SK-N-SH (cell line): ENCODE measurements around the gene TBL2. TPM values are rescaled to one million over a fixed set of nuclear protein-coding genes. Genes with fewer than 3 reads are reported as not detected.
A peak's percentile ranks its signal among the peaks of the same experiment; 100 is the strongest.

Source experiments
- CTCF ChIA-PET: fragments of 300-600, 350-600 bp; formaldehyde crosslinking; extraction: SDS; loops from one replicate; lab custom pipeline; 2021; lab: Yijun Ruan, JAX
- POLR2A ChIA-PET: fragments of 350-600 bp; sonication (Branson Sonifier 250); formaldehyde crosslinking; extraction: SDS; loops from one replicate; lab custom pipeline; 2020; ENCODE audit warnings: antibody characterized with exemption, inconsistent platforms; lab: Yijun Ruan, JAX
- DNase-seq: peaks from one replicate; pipeline ENCODE4 v3.0.0; 2012
- H2AFZ ChIP-seq: fragments of 200-600 bp; sonication (generic); 2 replicates; pipeline ENCODE4 v1.8.1; 2016; ENCODE audit warnings: antibody characterized with exemption, mild to moderate bottlenecking, low read depth
- H3F3A ChIP-seq: fragments of 200-600 bp; sonication (generic); replicated peaks from 2 replicates; pipeline ENCODE3; 2016; ENCODE audit warnings: antibody characterized with exemption, mild to moderate bottlenecking; ENCODE audit not compliant: insufficient read depth
- H3K27ac ChIP-seq, 2 experiments: fragments of 200-500 bp in 1 of 2; fragments of 200-600 bp in 1 of 2; sonication (Bioruptor generic) in 1 of 2; sonication (generic), shearing (Covaris generic) in 1 of 2; 2 replicates each; pipeline versions ENCODE4 v1.5.1 to v1.6.1; 2014 to 2016; ENCODE audit warnings: low read depth in 2 of 2, inconsistent platforms in 1 of 2, low read length in 1 of 2, mild to moderate bottlenecking in 1 of 2, mixed read lengths in 1 of 2
- H3K27me3 ChIP-seq: fragments of 200-600 bp; sonication (generic), shearing (Covaris generic); 2 replicates; pipeline ENCODE4 v1.6.1; 2016; ENCODE audit warnings: mixed run types; ENCODE audit not compliant: insufficient read depth
- H3K36me3 ChIP-seq, 2 experiments: fragments of 200-500 bp in 1 of 2; fragments of 200-600 bp in 1 of 2; sonication (Bioruptor generic) in 1 of 2; sonication (generic) in 1 of 2; replicated peaks in 1 of 2; 2 replicates each; pipeline versions ENCODE3 to v1.5.1; 2014 to 2016; ENCODE audit warnings: low read length in 1 of 2, mild to moderate bottlenecking in 1 of 2; ENCODE audit not compliant: insufficient read depth in 2 of 2, control insufficient read depth in 1 of 2
- H3K4me1 ChIP-seq, 2 experiments: fragments of 200-500 bp in 1 of 2; fragments of 200-600 bp in 1 of 2; sonication (Bioruptor generic) in 1 of 2; sonication (generic), shearing (Covaris generic) in 1 of 2; 2 replicates each; pipeline versions ENCODE4 v1.5.1 to v1.6.1; 2014 to 2016; ENCODE audit warnings: low read depth in 1 of 2, low read length in 1 of 2, mixed run types in 1 of 2; ENCODE audit not compliant: insufficient read depth in 2 of 2, control insufficient read depth in 1 of 2
- H3K4me2 ChIP-seq: fragments of 200-600 bp; sonication (generic), shearing (Covaris generic); 2 replicates; pipeline ENCODE4 v1.6.1; 2017; ENCODE audit warnings: mixed run types
- H3K4me3 ChIP-seq, 2 experiments: fragments of 200-500 bp in 1 of 2; fragments of 200-600 bp in 1 of 2; sonication (Bioruptor generic) in 1 of 2; sonication (generic), shearing (Covaris generic) in 1 of 2; 2 replicates each; pipeline versions ENCODE4 v1.5.1 to v1.8.1; 2014 to 2016; ENCODE audit warnings: low read depth in 2 of 2, inconsistent platforms in 1 of 2, low read length in 1 of 2, mild to moderate bottlenecking in 1 of 2, mixed read lengths in 1 of 2, moderate library complexity in 1 of 2
- H3K79me2 ChIP-seq: fragments of 200-600 bp; sonication (generic); 2 replicates; pipeline ENCODE4 v1.8.1; 2017; ENCODE audit warnings: mild to moderate bottlenecking; ENCODE audit not compliant: insufficient read depth
- H3K9ac ChIP-seq: fragments of 200-600 bp; sonication (generic); 2 replicates; pipeline ENCODE4 v1.6.1; 2017; ENCODE audit warnings: mixed run types
- H3K9me2 ChIP-seq: fragments of 200-600 bp; sonication (generic); 2 replicates; pipeline ENCODE4 v1.6.1; 2017; ENCODE audit warnings: mixed run types
- H3K9me3 ChIP-seq: fragments of 200-600 bp; sonication (generic); 2 replicates; pipeline ENCODE4 v1.6.1; 2017; ENCODE audit warnings: mixed run types, mild to moderate bottlenecking, moderate library complexity
- H4K20me1 ChIP-seq: fragments of 200-600 bp; sonication (generic); 2 replicates; pipeline ENCODE4 v1.6.1; 2017; ENCODE audit warnings: mild to moderate bottlenecking, mixed run types; ENCODE audit not compliant: insufficient read depth
- CHD2 ChIP-seq: fragments of 150-350 bp; IDR thresholded peaks from 2 replicates; pipeline ENCODE4 v1.6.1; 2018; ENCODE audit warnings: low read length; ENCODE audit not compliant: partially characterized antibody
- EZH2phosphoT487 ChIP-seq: fragments of 200-600 bp; sonication (generic); IDR thresholded peaks from 2 replicates; pipeline ENCODE4 v1.6.1; 2017; ENCODE audit warnings: low read depth, mixed run types, mild to moderate bottlenecking, antibody characterized with exemption, moderate library complexity, borderline replicate concordance
- FOSL2 ChIP-seq: IDR thresholded peaks from 2 replicates; pipeline ENCODE4 v1.4.0; 2012; ENCODE audit warnings: low read depth, mild to moderate bottlenecking, moderate library complexity, borderline replicate concordance
- FOXJ3 ChIP-seq: sonication (generic); formaldehyde crosslinking; IDR thresholded peaks from 2 replicates; pipeline ENCODE4 v1.5.1; 2020; ENCODE audit warnings: mild to moderate bottlenecking, missing genetic modification reagents
- FOXM1 ChIP-seq: IDR thresholded peaks from 2 replicates; pipeline ENCODE4 v1.4.0; 2012; ENCODE audit warnings: low read depth, mild to moderate bottlenecking
- GABPA ChIP-seq: IDR thresholded peaks from 2 replicates; pipeline ENCODE4 v1.4.0; 2012; ENCODE audit warnings: low read depth, mild to moderate bottlenecking
- GATA2 ChIP-seq: sonication (generic); formaldehyde crosslinking; IDR thresholded peaks from 2 replicates; pipeline ENCODE4 v1.5.0; 2020; ENCODE audit warnings: mild to moderate bottlenecking, missing genetic modification reagents
- JUND ChIP-seq: IDR thresholded peaks from 2 replicates; pipeline ENCODE4 v1.4.0; 2012
- MEF2A ChIP-seq: IDR thresholded peaks from 2 replicates; pipeline ENCODE4 v1.4.0; 2012; ENCODE audit warnings: low read depth, borderline replicate concordance
- NRF1 ChIP-seq: IDR thresholded peaks from 2 replicates; pipeline ENCODE4 v1.6.1; 2012; ENCODE audit warnings: low read depth, mild to moderate bottlenecking, low read length
- POLR2AphosphoS5 ChIP-seq: IDR thresholded peaks from 2 replicates; pipeline ENCODE4 v1.6.1; 2012; ENCODE audit warnings: low read depth, low read length
- RCOR1 ChIP-seq: fragments of 150-350 bp; IDR thresholded peaks from 2 replicates; pipeline ENCODE4 v1.6.1; 2017; ENCODE audit warnings: antibody characterized with exemption, low read length
- RFX5 ChIP-seq: IDR thresholded peaks from 2 replicates; pipeline ENCODE4 v1.6.1; 2012; ENCODE audit warnings: mild to moderate bottlenecking, improper control_type of control experiment, low read length
- TCF12 ChIP-seq: IDR thresholded peaks from 2 replicates; pipeline ENCODE4 v1.4.0; 2012
- TEAD4 ChIP-seq: IDR thresholded peaks from 2 replicates; pipeline ENCODE4 v1.4.0; 2012; ENCODE audit warnings: mild to moderate bottlenecking, borderline replicate concordance; ENCODE audit not compliant: insufficient read depth
- WGBS: methylation state at CpG from one replicate; pipeline ENCODE4 v1.1.6; 2017; ENCODE audit warnings: low lambda C conversion rate; 5-methylcytosine and 5-hydroxymethylcytosine counted together
- polyA plus RNA-seq, 3 experiments: library from polyadenylated mRNA; depleted of rRNA; stranded (reverse); fragments of >200 nt; gene quantifications; 2 replicates each; pipeline ENCODE4 v1.2.3, GENCODE V29; 2012
- TF ChIP-seq, protein P1 (sequence below): fragments of 150-350 bp; IDR thresholded peaks from 2 replicates; pipeline ENCODE4 v1.6.1; 2016; ENCODE audit warnings: mild to moderate bottlenecking, low read depth, low read length
- TF ChIP-seq, protein P2 (sequence below): IDR thresholded peaks from 2 replicates; pipeline ENCODE4 v1.4.0; 2012; ENCODE audit warnings: low read depth
- TF ChIP-seq, protein P3 (sequence below): fragments of 200-600 bp; sonication (generic); IDR thresholded peaks from 2 replicates; pipeline ENCODE4 v1.6.1; 2017; ENCODE audit warnings: antibody characterized with exemption, mild to moderate bottlenecking, moderate library complexity

Gene TBL2
- polyA plus RNA-seq, 1 of the 3 experiments (the other 2 are of a cell fraction), result 63.6 TPM

- TF ChIP-seq RFX5 (0 out of 2 replicates have a peak, but pooled peaks have one; percentile 37), POLR2AphosphoS5 (peak; percentile 98), JUND (no peak), FOSL2 (no peak), FOXM1 (no peak), TCF12 (no peak), NRF1 (peak; percentile 66), MEF2A (no peak), RCOR1 (no peak), TEAD4 (no peak), CHD2 (no peak), GABPA (0 out of 2 replicates have a peak, but pooled peaks have one; percentile 11), EZH2phosphoT487 (no peak), FOXJ3 (CRISPR knock-in tag) (no peak)
- TF ChIP-seq, protein P1, sequence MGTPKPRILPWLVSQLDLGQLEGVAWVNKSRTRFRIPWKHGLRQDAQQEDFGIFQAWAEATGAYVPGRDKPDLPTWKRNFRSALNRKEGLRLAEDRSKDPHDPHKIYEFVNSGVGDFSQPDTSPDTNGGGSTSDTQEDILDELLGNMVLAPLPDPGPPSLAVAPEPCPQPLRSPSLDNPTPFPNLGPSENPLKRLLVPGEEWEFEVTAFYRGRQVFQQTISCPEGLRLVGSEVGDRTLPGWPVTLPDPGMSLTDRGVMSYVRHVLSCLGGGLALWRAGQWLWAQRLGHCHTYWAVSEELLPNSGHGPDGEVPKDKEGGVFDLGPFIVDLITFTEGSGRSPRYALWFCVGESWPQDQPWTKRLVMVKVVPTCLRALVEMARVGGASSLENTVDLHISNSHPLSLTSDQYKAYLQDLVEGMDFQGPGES, result no peak
- TF ChIP-seq, protein P2, sequence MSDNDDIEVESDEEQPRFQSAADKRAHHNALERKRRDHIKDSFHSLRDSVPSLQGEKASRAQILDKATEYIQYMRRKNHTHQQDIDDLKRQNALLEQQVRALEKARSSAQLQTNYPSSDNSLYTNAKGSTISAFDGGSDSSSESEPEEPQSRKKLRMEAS, result no peak; the same call in 1 of the 2 replicates
These were observed at the start of gene TBL2 (continued) for GRCh38 chr7:73578342-73579128.

DNA sequence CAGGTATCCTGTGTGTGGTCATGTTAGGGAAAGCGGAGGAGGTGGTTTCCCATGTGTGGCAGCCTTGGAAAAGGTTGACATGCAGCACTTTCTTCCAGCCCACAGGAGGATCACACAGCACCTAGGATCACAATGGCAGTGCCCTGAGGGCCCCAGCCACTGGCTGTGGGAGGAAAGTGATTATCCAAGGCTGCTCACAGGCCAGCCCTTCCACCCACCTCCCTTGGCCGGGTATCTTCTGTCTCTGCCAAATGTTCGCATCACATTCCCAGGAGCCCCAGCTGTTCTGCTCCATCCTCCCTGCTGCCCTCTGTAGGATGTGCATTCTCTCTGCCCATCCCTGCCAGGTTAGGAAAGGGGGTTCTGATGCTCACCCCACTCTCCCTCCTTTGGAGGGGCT lies 48.4 kb upstream of the TBL2 start:
- H3K79me2 ChIP-seq, result no peaks in the 10 kb centered on the region
- ChIA-PET CTCF (interaction anchor here (0.9 to 19.5 kb wide), 4 partner anchors 20 to 99 kb away, joined by 4 to 235 read pairs (median 6); no protein-coding TSS in a partner anchor), POLR2A (no interaction called here)
- peaks cover 3% of the 10 kb centered on the region for H3F3A ChIP-seq
- TF ChIP-seq, protein P3, sequence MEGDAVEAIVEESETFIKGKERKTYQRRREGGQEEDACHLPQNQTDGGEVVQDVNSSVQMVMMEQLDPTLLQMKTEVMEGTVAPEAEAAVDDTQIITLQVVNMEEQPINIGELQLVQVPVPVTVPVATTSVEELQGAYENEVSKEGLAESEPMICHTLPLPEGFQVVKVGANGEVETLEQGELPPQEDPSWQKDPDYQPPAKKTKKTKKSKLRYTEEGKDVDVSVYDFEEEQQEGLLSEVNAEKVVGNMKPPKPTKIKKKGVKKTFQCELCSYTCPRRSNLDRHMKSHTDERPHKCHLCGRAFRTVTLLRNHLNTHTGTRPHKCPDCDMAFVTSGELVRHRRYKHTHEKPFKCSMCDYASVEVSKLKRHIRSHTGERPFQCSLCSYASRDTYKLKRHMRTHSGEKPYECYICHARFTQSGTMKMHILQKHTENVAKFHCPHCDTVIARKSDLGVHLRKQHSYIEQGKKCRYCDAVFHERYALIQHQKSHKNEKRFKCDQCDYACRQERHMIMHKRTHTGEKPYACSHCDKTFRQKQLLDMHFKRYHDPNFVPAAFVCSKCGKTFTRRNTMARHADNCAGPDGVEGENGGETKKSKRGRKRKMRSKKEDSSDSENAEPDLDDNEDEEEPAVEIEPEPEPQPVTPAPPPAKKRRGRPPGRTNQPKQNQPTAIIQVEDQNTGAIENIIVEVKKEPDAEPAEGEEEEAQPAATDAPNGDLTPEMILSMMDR, result peak; percentile 31
- no peak for TF ChIP-seq GATA2 (CRISPR knock-in tag)
- no peaks in the 10 kb centered on the region for H4K20me1 ChIP-seq
- H3K9me3 ChIP-seq, result no peaks in the 10 kb centered on the region
- no peak overlapping the region for H3K9ac ChIP-seq
- no peaks in the 10 kb centered on the region; a peak in 1 of 4 replicates for H3K4me1 ChIP-seq
- 25% methylated on average over 3 of the region's 3 CpGs for whole genome bisulfite sequencing
- peaks cover 59% of the 10 kb centered on the region for H3K27me3 ChIP-seq
- no peak for DNase-seq
- H3K36me3 ChIP-seq, result no peaks in the 10 kb centered on the region
- H3K9me2 ChIP-seq, result no peaks in the 10 kb centered on the region
- H3K27ac ChIP-seq, result no peak overlapping the region
- no peak overlapping the region for H3K4me2 ChIP-seq
- H2AFZ ChIP-seq, result no peak overlapping the region
- H3K4me3 ChIP-seq, result no peak overlapping the region
